Smooth muscle cell (in vitro differentiated cells): ENCODE data around the gene MAN2B2. TPM values are rescaled to one million over a fixed set of nuclear protein-coding genes. Genes with fewer than 3 reads are reported as not detected.

Source experiments
- DNase-seq: peaks from one replicate; lab custom pipeline; 2025; ENCODE audit not compliant: unreplicated experiment; lab: John Stamatoyannopoulos, UW
- H2AFZ ChIP-seq: fragments of 200-600 bp; sonication (generic); 2 replicates; pipeline ENCODE4 v1.6.0; 2016; ENCODE audit warnings: antibody characterized with exemption, low read depth, mild to moderate bottlenecking
- H3F3A ChIP-seq: fragments of 200-600 bp; sonication (generic); 2 replicates; pipeline ENCODE4 v1.6.0; 2017; ENCODE audit warnings: antibody characterized with exemption, low read depth
- H3K27ac ChIP-seq: fragments of 200-600 bp; sonication (generic); 2 replicates; pipeline ENCODE4 v1.5.1; 2016; ENCODE audit warnings: low read depth, mild to moderate bottlenecking
- H3K27me3 ChIP-seq: fragments of 200-600 bp; sonication (generic); 2 replicates; pipeline ENCODE4 v1.6.1; 2016; ENCODE audit warnings: low read depth, mild to moderate bottlenecking
- H3K36me3 ChIP-seq: fragments of 200-600 bp; sonication (generic); 2 replicates; pipeline ENCODE4 v1.5.1; 2016; ENCODE audit warnings: low read depth
- H3K4me1 ChIP-seq: fragments of 200-600 bp; sonication (generic); 2 replicates; pipeline ENCODE4 v1.5.1; 2016; ENCODE audit warnings: low read depth
- H3K4me2 ChIP-seq: fragments of 200-600 bp; sonication (generic); 2 replicates; pipeline ENCODE4 v1.6.0; 2016; ENCODE audit warnings: mild to moderate bottlenecking
- H3K4me3 ChIP-seq: fragments of 200-600 bp; sonication (generic); 2 replicates; pipeline ENCODE4 v1.5.1; 2016; ENCODE audit warnings: mild to moderate bottlenecking
- H3K79me2 ChIP-seq: fragments of 200-600 bp; sonication (generic); 2 replicates; pipeline ENCODE4 v1.6.0; 2016; ENCODE audit warnings: low read depth, mild to moderate bottlenecking
- H3K9ac ChIP-seq: fragments of 200-600 bp; sonication (generic); 2 replicates; pipeline ENCODE4 v1.6.0; 2016; ENCODE audit warnings: low read depth
- H3K9me3 ChIP-seq: fragments of 200-600 bp; sonication (generic); replicated peaks from 2 replicates; pipeline ENCODE4 v1.5.1; 2016; ENCODE audit warnings: low read depth
- H4K20me1 ChIP-seq: fragments of 200-600 bp; sonication (generic); 2 replicates; pipeline ENCODE4 v1.6.0; 2016; ENCODE audit warnings: low read depth
- whole genome bisulfite sequencing: methylation state at CpG from one replicate; pipeline ENCODE4 v1.1.7; 2016; ENCODE audit warnings: low lambda C conversion rate; 5-methylcytosine and 5-hydroxymethylcytosine counted together
- polyA plus RNA-seq: library from polyadenylated mRNA; unstranded; fragments of >200 nt; fragmentation: Nextera tagmentation; extraction: Ambion mirVana; gene quantifications from 2 replicates; pipeline ENCODE4 v1.2.1, GENCODE V29; 2016
- total RNA-seq: library from RNA; depleted of rRNA; stranded (reverse); fragments of >200 nt; gene quantifications from 2 replicates; pipeline ENCODE4 v1.2.3, GENCODE V29; 2014
- TF ChIP-seq, protein P1 (sequence below): fragments of 200-600 bp; sonication (generic); IDR thresholded peaks from 2 replicates; pipeline ENCODE4 v1.5.1; 2017; ENCODE audit warnings: borderline replicate concordance, mild to moderate bottlenecking, antibody characterized with exemption; ENCODE audit not compliant: insufficient read depth, poor library complexity, severe bottlenecking

MAN2B2 gene
- total and polyA plus RNA-seq, 2 experiments from 2014 or later, result 14.5 to 18.3 TPM

GRCh38 chr4:6548201-6548881 lies 26.6 kb upstream of the MAN2B2 start:
- Histone ChIP-seq H3K27ac (no peak overlapping the region), H3K4me2 (no peak overlapping the region), H2AFZ (no peak overlapping the region), H3K4me3 (no peak overlapping the region), H3K9me3 (peaks cover 2% of the 10 kb centered on the region), H3K79me2 (no peaks in the 10 kb centered on the region), H4K20me1 (no peaks in the 10 kb centered on the region), H3K9ac (no peak overlapping the region), H3K4me1 (no peaks in the 10 kb centered on the region), H3F3A (no peaks in the 10 kb centered on the region), H3K27me3 (peaks cover 12% of the 10 kb centered on the region), H3K36me3 (no peaks in the 10 kb centered on the region)
- 71% methylated on average over 8 of the region's 8 CpGs for WGBS
- TF ChIP-seq, protein P1, sequence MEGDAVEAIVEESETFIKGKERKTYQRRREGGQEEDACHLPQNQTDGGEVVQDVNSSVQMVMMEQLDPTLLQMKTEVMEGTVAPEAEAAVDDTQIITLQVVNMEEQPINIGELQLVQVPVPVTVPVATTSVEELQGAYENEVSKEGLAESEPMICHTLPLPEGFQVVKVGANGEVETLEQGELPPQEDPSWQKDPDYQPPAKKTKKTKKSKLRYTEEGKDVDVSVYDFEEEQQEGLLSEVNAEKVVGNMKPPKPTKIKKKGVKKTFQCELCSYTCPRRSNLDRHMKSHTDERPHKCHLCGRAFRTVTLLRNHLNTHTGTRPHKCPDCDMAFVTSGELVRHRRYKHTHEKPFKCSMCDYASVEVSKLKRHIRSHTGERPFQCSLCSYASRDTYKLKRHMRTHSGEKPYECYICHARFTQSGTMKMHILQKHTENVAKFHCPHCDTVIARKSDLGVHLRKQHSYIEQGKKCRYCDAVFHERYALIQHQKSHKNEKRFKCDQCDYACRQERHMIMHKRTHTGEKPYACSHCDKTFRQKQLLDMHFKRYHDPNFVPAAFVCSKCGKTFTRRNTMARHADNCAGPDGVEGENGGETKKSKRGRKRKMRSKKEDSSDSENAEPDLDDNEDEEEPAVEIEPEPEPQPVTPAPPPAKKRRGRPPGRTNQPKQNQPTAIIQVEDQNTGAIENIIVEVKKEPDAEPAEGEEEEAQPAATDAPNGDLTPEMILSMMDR, result peak; percentile 27
- DNase-seq, result no peak

DNA sequence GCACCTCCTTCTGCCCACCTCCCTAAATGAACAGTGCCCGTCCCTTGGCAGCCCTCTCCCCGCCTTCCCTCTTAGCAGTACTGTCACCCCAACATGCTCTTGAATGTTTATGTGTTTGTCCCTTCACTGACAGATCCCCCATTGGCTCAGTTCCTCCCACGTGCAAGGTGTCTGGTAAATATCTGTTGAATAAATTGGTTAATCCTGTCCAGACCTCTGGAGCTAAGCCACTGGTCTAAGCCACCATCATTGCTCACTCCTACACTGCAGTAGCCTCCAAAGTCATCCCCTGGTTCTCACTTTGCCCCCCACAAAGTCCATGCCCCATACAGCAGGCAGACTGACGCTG lies 26.1 kb upstream of the MAN2B2 start:
- WGBS, result 81% methylated on average over 4 of the region's 4 CpGs
- Histone ChIP-seq H3K27ac (no peak overlapping the region), H3K4me3 (no peak overlapping the region), H3K4me2 (no peak overlapping the region), H3K9me3 (peaks cover 2% of the 10 kb centered on the region), H4K20me1 (no peaks in the 10 kb centered on the region), H3K79me2 (no peaks in the 10 kb centered on the region), H3K4me1 (no peaks in the 10 kb centered on the region), H2AFZ (no peak overlapping the region), H3K36me3 (no peaks in the 10 kb centered on the region), H3F3A (no peaks in the 10 kb centered on the region), H3K27me3 (peaks cover 12% of the 10 kb centered on the region), H3K9ac (no peak overlapping the region)
- DNase-seq, result no peak
- TF ChIP-seq, protein P1, result no peak

DNA sequence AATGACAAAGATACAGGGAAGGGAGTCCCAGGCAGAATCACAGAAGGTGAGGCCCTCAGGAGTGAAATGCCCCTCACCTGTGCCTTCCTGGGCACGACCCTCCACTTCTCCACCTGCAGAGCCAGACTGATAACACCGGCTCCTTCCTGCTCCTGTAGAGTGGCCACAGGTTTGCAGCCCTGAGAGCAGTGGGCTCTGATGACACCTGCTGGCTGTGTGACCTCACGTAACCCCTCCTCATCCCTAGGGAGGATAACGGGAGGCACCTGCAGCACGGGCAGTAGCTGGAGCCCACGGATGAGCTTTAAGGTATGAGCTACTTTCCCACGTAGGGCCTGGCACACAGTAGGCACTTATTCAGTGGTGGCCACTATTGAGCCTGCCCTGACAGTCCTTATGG lies 25.5 kb upstream of the MAN2B2 start:
- no peak overlapping the region for H3K4me3 ChIP-seq
- WGBS, result 49% methylated on average over 7 of the region's 7 CpGs
- H3K9me3 ChIP-seq, result peaks cover 2% of the 10 kb centered on the region
- no peaks in the 10 kb centered on the region for H3K4me1 ChIP-seq
- H3K36me3 ChIP-seq, result no peaks in the 10 kb centered on the region
- TF ChIP-seq, protein P1, result no peak
- H3F3A ChIP-seq, result no peaks in the 10 kb centered on the region
- H3K27me3 ChIP-seq, result peaks cover 12% of the 10 kb centered on the region
- no peak overlapping the region for H3K27ac ChIP-seq
- H4K20me1 ChIP-seq, result no peaks in the 10 kb centered on the region
- no peak for DNase-seq
- no peaks in the 10 kb centered on the region for H3K79me2 ChIP-seq
- no peak overlapping the region for H2AFZ ChIP-seq
- H3K9ac ChIP-seq, result no peak overlapping the region
- no peak overlapping the region for H3K4me2 ChIP-seq
